HG02870 (cell line): ENCODE results near the gene PMFBP1.

ENCODE experiments used
- ATAC-seq: cut with Tn5 transposase; IDR thresholded peaks from one replicate; pipeline ENCODE4 v1.9.1; 2021; ENCODE audit warnings: mild to moderate bottlenecking, moderate library complexity; ENCODE audit not compliant: unreplicated experiment

Gene PMFBP1

GRCh38 chr16:72172105-72173034, at the start of gene PMFBP1:
Gene PMFBP1, minus strand, starts transcription at chr16:72172155. Its CDS starts 947 bp downstream, at chr16:72171208.
- ATAC-seq, result peak; percentile 98

GRCh38 chr16:72221630-72222024, 49.7 kb upstream of the PMFBP1 start:
- ATAC-seq, result no peak

GRCh38 chr16:72220875-72221629, 49.1 kb upstream of the PMFBP1 start:
- ATAC-seq, result no peak

- no peak for ATAC-seq
Measured at GRCh38 chr16:72219282-72219681, 47.3 kb upstream of the PMFBP1 start.

GRCh38 chr16:72216767-72217166, 44.8 kb upstream of the PMFBP1 start:
- no peak for ATAC-seq

- no peak for ATAC-seq
Measured at GRCh38 chr16:72214821-72215220, 42.9 kb upstream of the PMFBP1 start.

GRCh38 chr16:72211110-72211509, 39.2 kb upstream of the PMFBP1 start:
- no peak for ATAC-seq

- no peak for ATAC-seq
Measured at GRCh38 chr16:72210555-72210954, 38.6 kb upstream of the PMFBP1 start.

GRCh38 chr16:72210072-72210471, 38.1 kb upstream of the PMFBP1 start:
- no peak for ATAC-seq

- no peak for ATAC-seq
Measured at GRCh38 chr16:72206299-72206698, 34.3 kb upstream of the PMFBP1 start.

- peak; percentile 65 for ATAC-seq
Measured at GRCh38 chr16:72203401-72203800, 31.4 kb upstream of the PMFBP1 start.

GRCh38 chr16:72202014-72202413, 30.1 kb upstream of the PMFBP1 start:
- no peak for ATAC-seq

GRCh38 chr16:72201387-72201786, 29.4 kb upstream of the PMFBP1 start:
- no peak for ATAC-seq

GRCh38 chr16:72199761-72200337, 27.9 kb upstream of the PMFBP1 start:
- ATAC-seq, result no peak

GRCh38 chr16:72198771-72199201, 26.8 kb upstream of the PMFBP1 start:
- ATAC-seq, result no peak

GRCh38 chr16:72198021-72198711, 26.2 kb upstream of the PMFBP1 start:
- no peak for ATAC-seq

- no peak for ATAC-seq
Measured at GRCh38 chr16:72197545-72197944, 25.6 kb upstream of the PMFBP1 start.

- ATAC-seq, result no peak
Measured at GRCh38 chr16:72195609-72196008, 23.7 kb upstream of the PMFBP1 start.

GRCh38 chr16:72191551-72191950, 19.6 kb upstream of the PMFBP1 start:
- no peak for ATAC-seq

- no peak for ATAC-seq
Measured at GRCh38 chr16:72189865-72190371, 18.0 kb upstream of the PMFBP1 start.

- ATAC-seq, result no peak
Measured at GRCh38 chr16:72188541-72188940, 16.6 kb upstream of the PMFBP1 start.
